RWPE2 (cell line): ENCODE measurements around the gene PDLIM3.

Experiments used
- ATAC-seq: fragments of 200-7000 bp; cut with Tn5 transposase; 3 replicates; pipeline ENCODE4 v1.9.1; 2021; ENCODE audit warnings: low read depth
- DNase-seq: peaks from one replicate; pipeline ENCODE4 v3.0.0-alpha.2; 2020; ENCODE audit warnings: low spot score
- H3K27ac ChIP-seq: fragments of 450-650 bp; 2 replicates; pipeline ENCODE4 v1.5.1; 2017; ENCODE audit warnings: mild to moderate bottlenecking; ENCODE audit not compliant: poor library complexity, severe bottlenecking
- H3K27me3 ChIP-seq: fragments of 250-450 bp; sonication (Bioruptor Pico); 2 replicates; pipeline ENCODE4 v1.5.1; 2021; ENCODE audit warnings: mild to moderate bottlenecking, moderate library complexity; ENCODE audit not compliant: insufficient read depth, poor library complexity, severe bottlenecking
- H3K36me3 ChIP-seq: fragments of 250-450 bp; sonication (Bioruptor Pico); 2 replicates; pipeline ENCODE4 v1.5.1; 2020; ENCODE audit warnings: low read depth, mild to moderate bottlenecking, moderate library complexity
- H3K4me1 ChIP-seq: fragments of 250-450 bp; sonication (Bioruptor Pico); 2 replicates; pipeline ENCODE4 v1.5.1; 2021; ENCODE audit warnings: mild to moderate bottlenecking, moderate library complexity; ENCODE audit not compliant: insufficient read depth, poor library complexity, severe bottlenecking
- H3K4me3 ChIP-seq: fragments of 250-450 bp; sonication (Bioruptor Pico); 2 replicates; pipeline ENCODE4 v1.5.1; 2021; ENCODE audit warnings: mild to moderate bottlenecking, moderate library complexity; ENCODE audit not compliant: severe bottlenecking
- H3K9me3 ChIP-seq: fragments of 250-450 bp; sonication (Bioruptor Pico); 2 replicates; pipeline ENCODE4 v1.5.1; 2021; ENCODE audit warnings: mild to moderate bottlenecking, moderate library complexity; ENCODE audit not compliant: severe bottlenecking
- CTCF ChIP-seq: fragments of 450-650 bp; IDR thresholded peaks from one replicate; pipeline ENCODE4 v1.5.1; 2017; ENCODE audit warnings: mild to moderate bottlenecking, moderate library complexity; ENCODE audit not compliant: poor library complexity, severe bottlenecking

The PDLIM3 gene

GRCh38 chr4:185500035-185500434 is 35.3 kb downstream of the PDLIM3 start:
- no peaks in the 10 kb centered on the region for H3K36me3 ChIP-seq
- no peaks in the 10 kb centered on the region for H3K4me1 ChIP-seq
- H3K4me3 ChIP-seq = no peak overlapping the region
- TF ChIP-seq CTCF = no peak
- H3K27ac ChIP-seq = no peak overlapping the region
- ATAC-seq (no peak), DNase-seq (no peak)
- H3K27me3 ChIP-seq = no peaks in the 10 kb centered on the region
- no peaks in the 10 kb centered on the region for H3K9me3 ChIP-seq

- ATAC-seq = no peak
Observed at GRCh38 chr4:185488650-185489049, 46.7 kb downstream of the PDLIM3 start.

GRCh38 chr4:185481401-185481800 is 53.9 kb downstream of the PDLIM3 start:
- TF ChIP-seq CTCF = no peak
- no peak overlapping the region for H3K4me3 ChIP-seq
- DNase-seq (no peak), ATAC-seq (no peak)
- no peak overlapping the region for H3K27ac ChIP-seq
- H3K4me1 ChIP-seq = no peaks in the 10 kb centered on the region
- no peaks in the 10 kb centered on the region for H3K36me3 ChIP-seq
- H3K9me3 ChIP-seq = no peaks in the 10 kb centered on the region
- peaks cover 6% of the 10 kb centered on the region for H3K27me3 ChIP-seq

More at GRCh38 chr4:185488650-185489049, 46.7 kb downstream of the PDLIM3 start:
- Histone ChIP-seq H3K4me3 (no peak overlapping the region), H3K27ac (no peak overlapping the region), H3K9me3 (peaks cover 12% of the 10 kb centered on the region), H3K27me3 (no peaks in the 10 kb centered on the region), H3K4me1 (no peaks in the 10 kb centered on the region), H3K36me3 (no peaks in the 10 kb centered on the region)
- no peak for DNase-seq
- no peak for TF ChIP-seq CTCF

GRCh38 chr4:185480016-185480732 is 55.1 kb downstream of the PDLIM3 start:
- no peaks in the 10 kb centered on the region for H3K4me1 ChIP-seq
- no peak for DNase-seq
- no peaks in the 10 kb centered on the region for H3K36me3 ChIP-seq
- H3K27ac ChIP-seq = no peak overlapping the region
- H3K27me3 ChIP-seq = peaks cover 6% of the 10 kb centered on the region
- no peaks in the 10 kb centered on the region for H3K9me3 ChIP-seq
- TF ChIP-seq CTCF = no peak
- ATAC-seq = no peak
- H3K4me3 ChIP-seq = no peak overlapping the region

GRCh38 chr4:185479507-185479971 is 55.8 kb downstream of the PDLIM3 start:
- no peak overlapping the region for H3K27ac ChIP-seq
- no peaks in the 10 kb centered on the region for H3K4me1 ChIP-seq
- no peak overlapping the region for H3K4me3 ChIP-seq
- H3K27me3 ChIP-seq = peaks cover 6% of the 10 kb centered on the region
- DNase-seq (no peak), ATAC-seq (no peak)
- no peaks in the 10 kb centered on the region for H3K9me3 ChIP-seq
- no peaks in the 10 kb centered on the region for H3K36me3 ChIP-seq
- no peak for TF ChIP-seq CTCF
